Stomach (tissue), 4 donors: ENCODE data around the gene PTGS1.
"Not testable (repeated sequence)": the region's sequence is repeated elsewhere in the genome, so short reads cannot be mapped to it uniquely, and the experiment has no call there.

Experiments used
- EP300 ChIP-seq: sonication (generic); formaldehyde crosslinking; IDR thresholded peaks from one replicate; pipeline ENCODE4 v1.6.1; 2017; ENCODE audit warnings: antibody characterized with exemption
- POLR2AphosphoS5 ChIP-seq, 3 donors: sonication (generic); formaldehyde crosslinking; IDR thresholded peaks; one replicate each; pipeline ENCODE4 v1.6.1; 2016; ENCODE audit warnings: antibody characterized with exemption in 3 of 3
- TF ChIP-seq, protein P1 (sequence below), 7 experiments: fragments of 450-650 bp in 4 of 7; fragments of 200-600 bp in 3 of 7; sonication (generic) in 3 of 7; IDR thresholded peaks; one replicate each; pipeline ENCODE4 v1.5.1; 2016 to 2019; ENCODE audit warnings: antibody characterized with exemption in 7 of 7, control low read depth in 2 of 7, mild to moderate bottlenecking in 1 of 7

GRCh38 chr9:122363131-122363530, 7.7 kb upstream of the PTGS1 start:
- not testable (repeated sequence) for TF ChIP-seq POLR2AphosphoS5 (IDR thresholded peaks at IDR 0.05); EP300
- TF ChIP-seq, protein P1, sequence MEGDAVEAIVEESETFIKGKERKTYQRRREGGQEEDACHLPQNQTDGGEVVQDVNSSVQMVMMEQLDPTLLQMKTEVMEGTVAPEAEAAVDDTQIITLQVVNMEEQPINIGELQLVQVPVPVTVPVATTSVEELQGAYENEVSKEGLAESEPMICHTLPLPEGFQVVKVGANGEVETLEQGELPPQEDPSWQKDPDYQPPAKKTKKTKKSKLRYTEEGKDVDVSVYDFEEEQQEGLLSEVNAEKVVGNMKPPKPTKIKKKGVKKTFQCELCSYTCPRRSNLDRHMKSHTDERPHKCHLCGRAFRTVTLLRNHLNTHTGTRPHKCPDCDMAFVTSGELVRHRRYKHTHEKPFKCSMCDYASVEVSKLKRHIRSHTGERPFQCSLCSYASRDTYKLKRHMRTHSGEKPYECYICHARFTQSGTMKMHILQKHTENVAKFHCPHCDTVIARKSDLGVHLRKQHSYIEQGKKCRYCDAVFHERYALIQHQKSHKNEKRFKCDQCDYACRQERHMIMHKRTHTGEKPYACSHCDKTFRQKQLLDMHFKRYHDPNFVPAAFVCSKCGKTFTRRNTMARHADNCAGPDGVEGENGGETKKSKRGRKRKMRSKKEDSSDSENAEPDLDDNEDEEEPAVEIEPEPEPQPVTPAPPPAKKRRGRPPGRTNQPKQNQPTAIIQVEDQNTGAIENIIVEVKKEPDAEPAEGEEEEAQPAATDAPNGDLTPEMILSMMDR (IDR thresholded peaks at IDR 0.05), result not testable (repeated sequence)
